ENCODE data around the gene CHD3. TPM values are rescaled to one million over a fixed set of nuclear protein-coding genes. Genes with fewer than 3 reads are reported as not detected.
A peak's percentile ranks its signal among the peaks of the same experiment; 100 is the strongest.

CHD3 gene
- total and polyA plus RNA-seq, 2 of the 13 experiments (the other 11 are each of a cell fraction or from before 2014, with no cell fraction given): 2.7 to 3.7 TPM

- TF ChIP-seq GLI4 (CRISPR knock-in tag; IDR thresholded peaks at IDR 0.05; ENCODE audit: borderline replicate concordance): no peak
- no peak; the same call in 1 of the 2 replicates for TF ChIP-seq MNT (IDR thresholded peaks at IDR 0.05)
- TF ChIP-seq POGZ (CRISPR knock-in tag; IDR thresholded peaks at IDR 0.05): no peak; the same call in 1 of the 2 replicates
- TF ChIP-seq, protein P1, sequence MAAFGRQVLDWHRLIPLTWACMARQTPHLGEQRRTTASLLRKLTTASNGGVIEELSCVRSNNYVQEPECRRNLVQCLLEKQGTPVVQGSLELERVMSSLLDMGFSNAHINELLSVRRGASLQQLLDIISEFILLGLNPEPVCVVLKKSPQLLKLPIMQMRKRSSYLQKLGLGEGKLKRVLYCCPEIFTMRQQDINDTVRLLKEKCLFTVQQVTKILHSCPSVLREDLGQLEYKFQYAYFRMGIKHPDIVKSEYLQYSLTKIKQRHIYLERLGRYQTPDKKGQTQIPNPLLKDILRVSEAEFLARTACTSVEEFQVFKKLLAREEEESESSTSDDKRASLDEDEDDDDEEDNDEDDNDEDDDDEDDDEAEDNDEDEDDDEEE (CRISPR knock-in tag; IDR thresholded peaks at IDR 0.05): no peak; the same call in 1 of the 2 replicates
- TF ChIP-seq, protein P2, sequence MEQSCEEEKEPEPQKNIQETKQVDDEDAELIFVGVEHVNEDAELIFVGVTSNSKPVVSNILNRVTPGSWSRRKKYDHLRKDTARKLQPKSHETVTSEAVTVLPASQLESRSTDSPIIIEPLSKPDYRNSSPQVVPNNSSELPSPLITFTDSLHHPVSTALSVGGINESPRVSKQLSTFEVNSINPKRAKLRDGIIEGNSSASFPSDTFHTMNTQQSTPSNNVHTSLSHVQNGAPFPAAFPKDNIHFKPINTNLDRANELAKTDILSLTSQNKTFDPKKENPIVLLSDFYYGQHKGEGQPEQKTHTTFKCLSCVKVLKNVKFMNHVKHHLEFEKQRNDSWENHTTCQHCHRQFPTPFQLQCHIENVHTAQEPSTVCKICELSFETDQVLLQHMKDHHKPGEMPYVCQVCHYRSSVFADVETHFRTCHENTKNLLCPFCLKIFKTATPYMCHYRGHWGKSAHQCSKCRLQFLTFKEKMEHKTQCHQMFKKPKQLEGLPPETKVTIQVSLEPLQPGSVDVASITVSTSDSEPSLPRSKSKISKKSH (CRISPR knock-in tag; IDR thresholded peaks at IDR 0.05; ENCODE audit: borderline replicate concordance): no peak
- TF ChIP-seq ZNF737 (CRISPR knock-in tag; IDR thresholded peaks at IDR 0.05; ENCODE audit: borderline replicate concordance): no peak
- no peak for TF ChIP-seq ZNF24 (IDR thresholded peaks at IDR 0.05)
- TF ChIP-seq MZF1 (CRISPR knock-in tag; IDR thresholded peaks at IDR 0.05; ENCODE audit: borderline replicate concordance): no peak
- TF ChIP-seq NFKBIZ (CRISPR knock-in tag; IDR thresholded peaks at IDR 0.05): no peak
- TF ChIP-seq E2F1 (CRISPR knock-in tag; IDR thresholded peaks at IDR 0.05): no peak
- peak; percentile 0; the same call in 1 of the 2 replicates for TF ChIP-seq MIER3 (CRISPR knock-in tag; IDR thresholded peaks at IDR 0.05; ENCODE audit: borderline replicate concordance)
- no peak for TF ChIP-seq TIGD3 (CRISPR knock-in tag; IDR thresholded peaks at IDR 0.05; ENCODE audit: borderline replicate concordance)
- TF ChIP-seq, protein P3, sequence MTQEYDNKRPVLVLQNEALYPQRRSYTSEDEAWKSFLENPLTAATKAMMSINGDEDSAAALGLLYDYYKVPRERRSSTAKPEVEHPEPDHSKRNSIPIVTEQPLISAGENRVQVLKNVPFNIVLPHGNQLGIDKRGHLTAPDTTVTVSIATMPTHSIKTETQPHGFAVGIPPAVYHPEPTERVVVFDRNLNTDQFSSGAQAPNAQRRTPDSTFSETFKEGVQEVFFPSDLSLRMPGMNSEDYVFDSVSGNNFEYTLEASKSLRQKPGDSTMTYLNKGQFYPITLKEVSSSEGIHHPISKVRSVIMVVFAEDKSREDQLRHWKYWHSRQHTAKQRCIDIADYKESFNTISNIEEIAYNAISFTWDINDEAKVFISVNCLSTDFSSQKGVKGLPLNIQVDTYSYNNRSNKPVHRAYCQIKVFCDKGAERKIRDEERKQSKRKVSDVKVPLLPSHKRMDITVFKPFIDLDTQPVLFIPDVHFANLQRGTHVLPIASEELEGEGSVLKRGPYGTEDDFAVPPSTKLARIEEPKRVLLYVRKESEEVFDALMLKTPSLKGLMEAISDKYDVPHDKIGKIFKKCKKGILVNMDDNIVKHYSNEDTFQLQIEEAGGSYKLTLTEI (CRISPR knock-in tag; conservative IDR thresholded peaks at IDR 0.05): no peak
- no peak for TF ChIP-seq BORCS8-MEF2B (CRISPR knock-in tag; IDR thresholded peaks at IDR 0.05)
- no peak for TF ChIP-seq GZF1 (CRISPR knock-in tag; IDR thresholded peaks at IDR 0.05)
- no peak; the same call in 1 of the 2 replicates for TF ChIP-seq SP2 (CRISPR knock-in tag; IDR thresholded peaks at IDR 0.05)
- no peak; the same call in 1 of the 2 replicates for TF ChIP-seq MAZ (IDR thresholded peaks at IDR 0.05; ENCODE audit: borderline replicate concordance, low read depth, low read length)
- TF ChIP-seq MAZ (CRISPR knock-in tag; IDR thresholded peaks at IDR 0.05; ENCODE audit: low read depth): 0 out of 2 replicates have a peak, but pooled peaks have one; percentile 5
Measured at GRCh38 chr17:7842380-7843256, 46.0 kb upstream of the CHD3 start (continued).
